Hepatocyte (in vitro differentiated cells): ENCODE data around the gene KCNJ14.

Source experiments
- CTCF ChIP-seq: fragments of 200-600 bp; sonication (generic); IDR thresholded peaks from 2 replicates; pipeline ENCODE4 v1.5.1; 2016; ENCODE audit warnings: antibody characterized with exemption, mild to moderate bottlenecking; ENCODE audit not compliant: poor library complexity
- EZH2 ChIP-seq: fragments of 200-600 bp; sonication (generic); IDR thresholded peaks from 2 replicates; pipeline ENCODE4 v1.6.1; 2016; ENCODE audit warnings: antibody characterized with exemption, mild to moderate bottlenecking, borderline replicate concordance
- EZH2phosphoT487 ChIP-seq: fragments of 200-600 bp; sonication (generic); IDR thresholded peaks from one replicate; pipeline ENCODE4 v1.6.1; 2018; ENCODE audit warnings: antibody characterized with exemption, mild to moderate bottlenecking, low read depth, moderate library complexity; ENCODE audit not compliant: unreplicated experiment, severe bottlenecking

GRCh38 chr19:48475369-48476068, 20.1 kb downstream of the KCNJ14 start:
- TF ChIP-seq EZH2 (no peak), CTCF (no peak), EZH2phosphoT487 (no peak)
